Left kidney (tissue), 1 donor: ENCODE results near the gene DEAF1. TPM values are rescaled to one million over a fixed set of nuclear protein-coding genes. Genes with fewer than 3 reads are reported as not detected.

ENCODE experiments used
- polyA plus RNA-seq: library from polyadenylated mRNA; unstranded; fragments of 120-200 nt; gene quantifications from one replicate; pipeline ENCODE4 v1.2.1, GENCODE V29; 2013; ENCODE audit not compliant: insufficient read length

DEAF1 gene
- polyA plus RNA-seq, 1 donor, result 45.6 TPM

Other genes starting within 250 kb of the DEAF1 start
- gene PTDSS2, start 244.9 kb downstream of the DEAF1 start, polyA plus RNA-seq, result 34.8 TPM
- 71.2 TPM for gene RNH1, start 188.0 kb downstream of the DEAF1 start, polyA plus RNA-seq
- 37.5 TPM for gene HRAS, start 159.6 kb downstream of the DEAF1 start, polyA plus RNA-seq
- gene LRRC56, start 157.7 kb downstream of the DEAF1 start, polyA plus RNA-seq, result 3.5 TPM
- 2.5 TPM for gene LMNTD2, start 134.5 kb downstream of the DEAF1 start, polyA plus RNA-seq
- 34.9 TPM for gene RASSF7, start 134.3 kb downstream of the DEAF1 start, polyA plus RNA-seq
- 20.6 TPM for gene PHRF1, start 118.8 kb downstream of the DEAF1 start, polyA plus RNA-seq
- 6.4 TPM for gene IRF7, start 79.3 kb downstream of the DEAF1 start, polyA plus RNA-seq
- 46.0 TPM for gene CDHR5, start 70.3 kb downstream of the DEAF1 start, polyA plus RNA-seq
- 0.67 TPM for gene SCT, start 68.0 kb downstream of the DEAF1 start, polyA plus RNA-seq
- 1.1 TPM for gene DRD4, start 58.0 kb downstream of the DEAF1 start, polyA plus RNA-seq
- 56.5 TPM for gene TMEM80, start 594 bp upstream of the DEAF1 start, polyA plus RNA-seq
- gene EPS8L2, start 11.0 kb upstream of the DEAF1 start, polyA plus RNA-seq, result 115 TPM
- gene TALDO1, start 52.2 kb upstream of the DEAF1 start, polyA plus RNA-seq, result 116 TPM
- gene GATD1, start 82.3 kb upstream of the DEAF1 start, polyA plus RNA-seq, result 65.7 TPM
- 0.27 TPM for gene CEND1, start 94.9 kb upstream of the DEAF1 start, polyA plus RNA-seq
- 13.0 TPM for gene SLC25A22, start 103.1 kb upstream of the DEAF1 start, polyA plus RNA-seq
- 10.1 TPM for gene PIDD1, start 110.0 kb upstream of the DEAF1 start, polyA plus RNA-seq
- gene RPLP2, start 114.7 kb upstream of the DEAF1 start, polyA plus RNA-seq, result 855 TPM
- 40.9 TPM for gene PNPLA2, start 123.7 kb upstream of the DEAF1 start, polyA plus RNA-seq
- gene CRACR2B, start 132.7 kb upstream of the DEAF1 start, polyA plus RNA-seq, result 9.9 TPM
- 145 TPM for gene CD151, start 137.7 kb upstream of the DEAF1 start, polyA plus RNA-seq
- 71.9 TPM for gene POLR2L, start 147.3 kb upstream of the DEAF1 start, polyA plus RNA-seq
- 55.9 TPM for gene TSPAN4, start 147.6 kb upstream of the DEAF1 start, polyA plus RNA-seq
- 100 TPM for gene CHID1, start 215.6 kb upstream of the DEAF1 start, polyA plus RNA-seq
- 114 TPM for gene AP2A2, start 230.6 kb upstream of the DEAF1 start, polyA plus RNA-seq